ENCODE results near the gene EFCAB8.

Gene EFCAB8

DNA sequence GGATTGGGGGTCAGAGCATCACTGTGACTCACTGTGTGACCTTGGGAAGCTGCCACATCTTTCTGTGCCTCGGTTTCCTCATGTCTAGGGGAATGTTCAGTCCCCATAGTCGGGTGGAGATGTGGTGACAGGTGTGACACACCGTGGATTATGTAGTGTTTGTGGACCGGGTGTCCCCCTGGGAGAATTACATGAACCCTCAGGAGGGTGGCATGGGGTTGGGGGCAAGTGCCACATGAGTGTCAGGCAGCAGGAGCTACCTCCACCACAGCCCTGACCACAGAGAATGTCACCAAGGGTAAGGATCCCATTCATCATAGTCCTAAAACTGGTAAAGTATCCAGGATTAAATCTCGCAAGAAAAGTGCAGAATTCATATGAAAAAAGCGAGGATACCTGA, 122.3 kb downstream of the EFCAB8 start:
- FAIRE-seq = no peak
- DNase-seq (ENCODE audit: insufficient read length, low spot score) = no peak

DNA sequence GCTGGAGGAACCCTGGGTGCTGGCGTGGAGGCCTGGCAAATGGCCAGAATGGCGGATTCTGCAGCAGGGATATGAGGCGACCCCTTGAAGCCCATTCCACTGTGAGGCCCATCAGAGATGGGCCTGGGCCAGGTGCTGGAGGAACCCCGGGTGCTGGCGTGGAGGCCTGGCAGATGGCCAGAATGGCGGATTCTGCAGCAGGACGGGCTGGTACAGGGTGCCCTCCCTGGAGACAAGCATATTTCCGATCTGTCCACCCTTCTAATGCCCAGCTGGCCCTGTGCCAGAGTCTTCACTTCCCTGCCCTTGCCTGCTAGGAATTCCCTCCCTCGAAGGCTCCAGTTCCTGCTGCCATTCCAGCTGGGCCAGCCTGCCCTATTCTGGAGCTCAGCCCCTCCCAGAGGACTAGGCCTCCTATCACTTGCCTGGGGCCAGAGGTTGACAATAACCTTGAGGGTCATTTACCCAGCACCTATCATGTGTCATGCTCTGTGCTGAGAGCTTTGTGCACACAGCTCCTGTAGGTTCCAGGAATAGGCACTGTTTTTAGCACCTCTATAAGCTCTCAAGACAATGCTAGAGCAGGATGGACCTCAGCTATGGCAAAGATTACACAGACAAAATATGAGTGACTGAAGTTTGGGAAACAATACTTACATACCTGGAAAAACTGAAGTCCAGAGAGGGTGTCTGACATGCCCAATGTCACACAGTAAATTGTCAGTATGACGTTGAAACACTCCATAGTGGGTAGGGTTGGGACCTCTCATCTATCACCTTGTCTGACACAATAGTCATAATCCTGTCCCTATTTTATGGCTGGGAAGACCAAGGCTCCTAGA, 124.1 kb downstream of the EFCAB8 start:
- no peak for DNase-seq (ENCODE audit: insufficient read length, low spot score)

DNA sequence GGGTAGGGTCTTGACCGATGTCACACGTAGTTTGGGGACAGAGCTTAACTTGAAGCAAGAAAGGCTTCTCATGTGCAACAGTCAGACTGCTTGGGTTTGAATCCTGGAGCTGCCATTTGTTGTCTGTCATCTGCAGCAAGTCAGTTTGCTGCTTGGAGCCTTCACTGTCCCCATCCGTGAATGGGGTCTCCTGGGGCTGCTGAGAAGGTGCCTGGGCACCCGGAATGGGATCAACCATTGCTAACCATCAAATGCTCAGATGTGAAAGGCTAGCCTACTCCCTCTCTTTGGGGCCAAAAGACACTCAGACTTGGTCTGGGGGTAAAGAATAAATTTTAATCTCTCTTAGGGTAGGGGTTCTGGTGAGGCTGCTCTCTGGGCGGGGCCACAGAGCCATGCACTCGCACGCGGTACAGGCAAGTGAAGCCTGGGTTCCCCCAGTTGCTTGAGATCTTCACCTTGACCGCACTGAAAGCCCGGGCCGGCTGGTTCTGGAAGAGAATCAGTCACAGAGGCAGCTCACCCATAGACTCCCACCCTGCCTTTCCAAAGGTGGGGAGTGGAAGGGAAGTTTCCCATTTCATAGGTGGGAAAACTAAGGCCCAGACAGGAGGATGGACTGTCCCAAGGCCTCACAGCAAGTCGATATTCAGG, 124.9 kb downstream of the EFCAB8 start:
- no peak for DNase-seq (ENCODE audit: insufficient read length, low spot score)
- no peak for FAIRE-seq

More for the DNA sequence above, 124.1 kb downstream of the EFCAB8 start:
- no peak for FAIRE-seq

DNA sequence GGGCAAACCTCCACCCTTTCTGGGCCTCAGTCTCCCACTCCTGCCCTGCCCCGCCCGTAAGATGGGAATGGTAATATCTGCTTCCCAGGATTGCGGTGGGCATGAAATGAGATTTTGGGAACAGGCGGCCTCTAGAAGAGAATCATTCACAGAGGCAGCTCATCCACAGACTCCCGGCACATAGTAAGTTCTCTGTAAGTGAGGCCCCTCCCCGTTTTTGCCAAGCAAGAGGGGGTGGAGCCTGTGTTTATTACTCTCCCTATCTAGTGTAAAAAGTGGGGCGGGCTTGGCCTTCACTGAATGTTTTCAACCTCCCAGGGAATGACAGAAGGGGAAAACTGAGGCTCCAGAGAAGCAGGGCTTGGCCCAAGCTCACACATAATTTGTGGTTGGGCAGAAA, 125.5 kb downstream of the EFCAB8 start:
- DNase-seq (ENCODE audit: insufficient read length, low spot score) (no peak), FAIRE-seq (no peak)

DNA sequence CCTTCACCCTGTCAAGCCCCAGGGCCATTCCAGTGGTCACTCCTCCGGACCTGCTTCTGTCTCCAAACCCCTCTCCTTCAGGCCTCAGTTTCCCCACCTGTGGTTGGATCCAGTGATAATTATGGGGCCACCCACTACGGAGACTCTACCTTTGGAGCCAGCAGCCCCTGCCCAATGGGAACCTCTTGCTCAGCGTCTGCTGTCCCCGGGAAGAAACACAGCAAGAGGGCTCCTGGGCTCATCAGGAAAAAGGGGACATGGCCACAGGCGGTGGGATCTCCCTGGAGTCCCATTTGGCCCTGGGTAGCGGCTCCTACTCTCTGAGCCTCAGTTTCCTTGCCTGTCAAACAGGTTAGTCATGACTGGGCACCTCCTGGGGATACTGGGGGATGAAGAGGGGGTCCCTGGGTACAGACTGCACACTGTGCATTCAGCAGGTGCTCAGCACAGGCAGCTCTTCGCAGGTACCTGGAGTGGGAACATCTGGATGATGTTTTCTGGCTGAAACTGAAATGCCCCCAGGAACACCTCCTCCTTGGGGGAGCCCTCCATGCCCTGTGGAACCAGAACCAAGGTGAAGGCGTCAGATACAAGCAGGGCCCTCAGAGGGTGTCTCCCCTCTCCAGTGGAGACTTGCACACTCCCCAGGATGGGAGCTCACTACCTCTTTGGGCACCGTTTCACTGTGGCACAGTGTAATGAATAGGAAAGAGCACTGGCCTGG, 126.1 kb downstream of the EFCAB8 start:
- no peak for DNase-seq (ENCODE audit: insufficient read length, low spot score)
- FAIRE-seq = no peak

DNA sequence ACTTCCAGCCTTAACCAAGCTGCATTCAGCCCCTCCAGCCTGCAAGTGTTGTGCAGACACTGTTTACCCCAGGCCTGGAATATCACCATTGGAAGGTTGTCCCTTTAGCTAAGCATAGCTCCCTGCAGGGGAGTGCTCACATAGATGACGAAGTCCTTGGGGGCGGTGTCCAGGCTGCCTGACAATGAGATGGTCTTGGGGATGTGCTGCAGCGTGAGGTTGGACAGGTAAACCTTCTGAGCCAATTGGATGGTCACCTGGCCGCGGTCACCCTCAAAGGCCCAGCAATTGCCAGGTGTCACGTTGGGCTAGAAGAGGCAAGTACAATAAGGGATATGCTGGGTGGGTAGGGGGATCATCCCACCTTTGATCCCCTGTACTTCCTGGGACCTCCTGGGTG, 126.9 kb downstream of the EFCAB8 start:
- no peak for FAIRE-seq
- DNase-seq (ENCODE audit: insufficient read length, low spot score) = no peak

DNA sequence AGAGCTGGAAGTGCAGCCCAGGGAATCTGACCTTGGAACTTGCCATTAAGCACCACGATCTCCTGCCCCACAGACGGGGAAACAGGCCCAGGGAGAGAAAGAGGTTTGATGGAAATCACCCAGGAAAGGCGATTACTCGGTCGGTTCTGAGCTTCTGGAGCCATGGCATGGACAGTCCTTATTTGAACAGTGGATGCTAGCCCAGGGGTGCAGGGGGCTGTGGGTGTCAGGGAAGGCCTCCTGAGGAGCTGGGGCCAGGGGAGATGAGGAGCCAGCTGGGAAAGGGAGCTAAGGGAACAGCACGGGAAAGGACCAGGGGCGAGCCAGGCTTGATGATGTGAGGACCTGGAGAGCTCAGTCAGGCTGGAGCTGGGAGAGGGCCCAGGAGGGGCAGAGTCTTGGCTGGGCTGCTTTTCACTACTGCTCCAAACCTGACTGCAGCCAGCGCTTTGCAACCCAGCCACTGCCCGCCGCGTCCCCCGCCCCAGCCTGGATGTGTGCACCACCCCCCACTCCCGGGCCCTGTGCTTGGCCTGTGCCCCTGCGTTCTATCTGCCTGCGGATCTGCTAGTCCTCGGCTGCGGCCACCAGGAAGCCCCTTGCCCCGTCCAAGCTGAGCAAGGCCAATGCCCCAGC, 127.7 kb downstream of the EFCAB8 start:
- DNase-seq (ENCODE audit: insufficient read length, low spot score) = no peak
- no peak for FAIRE-seq

DNA sequence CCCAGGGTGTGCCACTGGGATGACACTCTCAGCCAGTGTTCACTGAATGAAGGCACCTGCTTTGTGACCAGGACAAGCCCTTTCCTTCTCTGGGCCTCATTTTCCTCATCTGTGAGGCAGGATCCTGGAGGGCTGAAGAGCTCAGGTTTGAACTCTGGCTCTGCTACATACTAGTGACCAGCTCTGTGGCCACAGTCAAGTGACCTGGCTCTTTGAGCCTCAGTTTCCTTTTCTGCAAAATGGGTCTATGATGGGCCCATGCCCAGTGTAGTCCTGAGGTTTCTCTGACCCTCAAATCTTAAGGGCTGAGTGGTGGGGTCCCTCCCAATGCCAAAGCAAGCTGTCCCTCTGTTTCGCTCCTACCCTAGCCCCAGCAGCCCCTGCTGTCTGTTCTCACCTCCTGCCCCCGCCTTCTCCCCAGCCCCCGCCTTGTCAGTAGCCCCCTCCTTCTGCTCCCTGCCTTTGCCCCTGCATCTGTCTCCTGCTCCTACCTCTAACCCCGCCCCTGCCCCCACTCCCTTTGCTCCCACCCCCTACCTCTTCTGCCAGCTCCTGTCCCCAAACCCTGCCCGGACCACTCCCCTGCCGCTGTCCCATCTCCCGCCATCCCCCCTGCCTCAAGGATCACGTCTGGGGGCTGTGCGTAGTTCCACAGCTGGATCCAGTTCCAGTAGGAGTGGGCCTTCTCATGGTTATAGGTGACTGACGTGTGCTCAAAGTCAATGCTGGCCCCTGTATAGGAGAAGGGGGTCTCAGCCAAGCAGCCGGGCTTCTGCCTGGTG, 128.5 kb downstream of the EFCAB8 start:
- FAIRE-seq = no peak
- no peak for DNase-seq (ENCODE audit: insufficient read length, low spot score)

DNA sequence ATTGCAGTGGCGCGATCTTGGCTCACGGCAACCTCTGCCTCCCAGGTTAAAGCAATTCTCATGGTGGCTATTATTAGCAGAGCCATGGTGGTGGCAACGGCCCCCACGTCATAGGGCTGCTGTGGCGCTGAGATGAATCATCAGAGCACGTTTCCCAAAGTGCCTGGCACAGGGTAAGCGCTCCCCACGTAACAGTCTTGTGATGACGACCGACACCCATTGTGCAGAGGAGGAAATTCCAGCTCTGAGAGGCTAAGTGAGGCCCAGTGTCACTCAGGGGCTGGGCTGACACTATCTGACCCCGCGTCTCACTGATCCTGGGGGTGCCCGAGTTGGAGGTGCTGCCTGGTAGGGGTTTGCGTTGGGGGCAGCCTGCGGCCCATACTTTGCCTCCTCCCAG, 129.3 kb downstream of the EFCAB8 start:
- no peak for DNase-seq (ENCODE audit: insufficient read length, low spot score)
- FAIRE-seq = no peak

DNA sequence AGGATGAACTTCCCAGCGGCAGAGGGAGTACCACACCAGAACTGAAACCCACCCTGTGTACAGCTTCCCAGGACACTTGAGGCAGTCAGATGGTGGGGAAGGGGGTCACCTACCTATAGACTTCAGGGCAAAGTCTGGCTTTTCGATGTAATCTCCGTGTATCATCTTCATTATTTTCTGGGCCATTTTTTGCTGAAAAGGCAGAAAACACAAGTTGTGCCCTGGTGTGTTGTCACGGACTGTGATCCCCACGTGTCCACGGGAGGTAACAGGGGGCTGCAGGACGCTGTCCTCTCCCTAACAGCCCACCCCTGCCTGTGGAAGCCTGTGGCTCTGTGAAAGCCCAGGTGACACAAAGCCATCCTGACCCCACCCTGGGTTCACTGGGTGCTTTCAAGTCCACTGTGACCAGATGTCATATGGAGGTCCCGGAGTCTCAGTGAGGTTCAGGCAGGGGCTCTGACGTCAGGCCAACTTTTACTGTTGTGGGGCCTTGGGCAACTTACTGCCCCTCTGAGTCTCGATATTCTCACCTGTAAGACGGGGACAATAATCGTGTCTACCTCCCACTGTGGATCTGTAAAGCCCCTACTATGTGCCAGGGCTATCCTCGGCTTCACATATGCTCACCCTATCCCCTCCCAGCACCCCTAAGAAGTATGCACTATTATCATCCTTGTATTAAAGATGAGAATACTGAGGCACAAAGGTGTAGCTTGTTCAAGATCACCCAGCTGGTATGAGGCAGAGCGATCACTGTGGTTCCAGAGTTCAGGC, 131.0 kb downstream of the EFCAB8 start:
- DNase-seq (ENCODE audit: insufficient read length, low spot score) (no peak), FAIRE-seq (no peak)

DNA sequence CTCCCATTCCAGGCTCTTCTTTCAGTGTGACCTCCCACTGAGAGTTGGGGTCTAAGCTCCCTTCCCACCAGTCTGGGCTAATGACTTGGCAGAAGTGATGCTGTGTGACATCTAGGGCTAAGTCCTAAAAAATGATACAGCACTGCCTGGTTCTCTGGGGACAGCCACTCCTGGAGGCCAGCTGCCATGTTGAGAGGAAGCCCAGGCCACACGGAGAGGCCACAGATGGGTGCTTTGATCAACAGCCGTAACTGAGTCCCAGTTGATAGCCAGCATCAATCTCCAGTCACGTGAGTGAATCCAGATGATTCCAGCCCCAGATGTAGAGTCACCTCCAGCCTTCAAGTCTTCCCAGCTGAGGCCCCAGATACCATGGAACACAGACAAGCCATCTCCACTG, 131.7 kb downstream of the EFCAB8 start:
- DNase-seq (ENCODE audit: insufficient read length, low spot score) (no peak), FAIRE-seq (no peak)

DNA sequence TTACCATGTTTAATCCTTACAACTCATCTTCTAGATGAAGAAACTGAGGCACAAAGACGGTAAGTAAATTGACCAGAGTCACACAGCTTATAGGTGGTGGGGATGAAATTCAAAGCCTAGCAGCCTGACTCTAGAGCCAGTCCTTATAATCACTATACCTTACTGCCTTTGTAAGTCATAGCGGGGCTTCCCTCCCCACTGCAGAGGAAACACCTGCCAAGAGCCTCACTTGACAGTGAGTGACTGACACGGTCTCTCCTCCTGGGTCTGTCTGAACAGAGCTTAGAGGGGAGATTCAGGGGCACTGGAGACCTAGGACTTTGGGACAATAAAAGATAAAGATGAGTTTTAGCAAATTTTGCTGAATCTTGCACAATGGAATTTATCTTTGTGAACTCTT, 132.7 kb downstream of the EFCAB8 start:
- DNase-seq (ENCODE audit: insufficient read length, low spot score) (no peak), FAIRE-seq (no peak)

DNA sequence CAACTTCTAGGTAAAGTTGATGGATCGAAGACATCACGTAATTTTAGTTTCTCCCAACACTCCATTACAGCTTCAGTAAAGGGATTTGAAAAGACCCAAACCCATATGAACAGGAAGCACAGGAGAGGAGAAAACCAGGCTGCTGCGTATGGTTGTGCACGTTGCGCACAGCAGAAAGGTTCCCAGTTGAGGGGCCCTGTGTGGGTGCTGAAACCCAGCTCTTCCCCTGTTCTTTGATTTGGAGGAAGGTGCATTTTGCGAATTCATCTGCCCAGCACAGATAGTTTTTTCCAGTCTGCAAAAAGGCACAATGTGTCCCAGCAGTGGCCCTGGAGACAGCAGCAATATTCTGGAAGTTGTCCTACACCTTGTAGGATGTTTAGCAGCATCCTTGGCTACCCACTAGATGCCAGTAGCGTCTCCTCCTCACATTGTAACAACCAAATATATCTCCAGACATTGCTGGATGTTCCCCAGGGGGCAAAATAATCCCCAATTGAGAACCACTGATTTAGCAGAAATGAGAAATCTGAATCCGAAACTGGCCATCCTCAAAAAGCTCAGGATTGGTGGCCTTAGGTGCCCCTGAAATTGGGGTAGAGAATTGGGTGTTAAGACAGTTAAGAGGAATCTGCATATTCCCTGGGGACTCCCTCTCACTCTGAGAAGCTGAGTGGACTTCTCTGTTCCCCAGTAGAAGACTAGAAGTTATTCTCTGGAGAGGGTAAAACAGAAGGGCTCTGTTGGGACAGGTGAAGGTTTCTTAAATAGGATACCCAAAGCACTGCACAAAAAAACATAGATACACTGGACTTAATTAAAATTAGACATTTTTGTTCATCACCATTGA, 133.3 kb downstream of the EFCAB8 start:
- FAIRE-seq (no peak), DNase-seq (ENCODE audit: insufficient read length, low spot score) (no peak)

DNA sequence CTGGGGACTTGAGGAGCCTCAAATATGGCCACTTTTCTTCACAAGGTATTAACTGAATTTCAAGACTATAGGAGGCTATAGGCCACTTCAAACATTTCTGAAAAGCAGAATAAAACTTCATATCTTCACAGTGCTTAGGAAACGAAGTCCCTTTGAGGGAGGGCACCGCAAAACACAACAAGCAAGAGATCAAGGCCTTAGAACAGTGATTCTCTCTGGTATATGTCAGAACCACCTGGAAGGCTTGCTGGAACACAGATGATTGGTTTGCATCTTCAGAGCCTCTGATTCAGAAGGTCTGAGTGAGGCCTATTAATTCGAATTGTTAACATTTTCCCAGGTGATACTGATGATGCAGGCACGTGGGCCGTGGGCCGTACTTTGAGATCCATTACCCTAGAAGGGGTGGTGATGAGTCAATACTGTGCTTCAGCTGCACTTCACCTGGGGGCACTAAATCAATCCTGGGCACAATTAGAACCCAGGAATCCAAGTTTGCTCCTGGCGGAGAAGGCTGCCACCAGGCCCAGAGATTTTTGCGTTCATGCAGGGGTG, 134.8 kb downstream of the EFCAB8 start:
- DNase-seq (ENCODE audit: insufficient read length, low spot score) (no peak), FAIRE-seq (no peak)

DNA sequence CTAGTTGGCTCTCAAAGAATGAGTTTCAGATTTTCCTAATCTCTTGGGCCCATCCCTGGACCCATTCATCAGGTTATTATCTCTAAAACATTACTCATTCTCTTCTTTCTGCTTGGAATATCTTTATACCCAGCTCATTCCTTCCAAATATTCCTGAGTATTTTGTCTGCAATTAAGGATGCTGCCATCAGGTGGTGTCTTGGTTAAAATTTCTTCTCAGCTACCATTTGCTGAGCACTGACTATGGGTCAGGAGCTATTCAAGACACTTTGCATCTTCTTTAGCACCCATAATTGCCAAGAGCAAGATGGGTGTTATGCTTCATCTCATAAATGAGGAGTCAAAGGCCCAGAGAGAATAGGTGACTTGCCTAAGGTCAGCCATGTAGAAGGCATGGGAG, 137.1 kb downstream of the EFCAB8 start:
- no peak for DNase-seq (ENCODE audit: insufficient read length, low spot score)
- FAIRE-seq = no peak

DNA sequence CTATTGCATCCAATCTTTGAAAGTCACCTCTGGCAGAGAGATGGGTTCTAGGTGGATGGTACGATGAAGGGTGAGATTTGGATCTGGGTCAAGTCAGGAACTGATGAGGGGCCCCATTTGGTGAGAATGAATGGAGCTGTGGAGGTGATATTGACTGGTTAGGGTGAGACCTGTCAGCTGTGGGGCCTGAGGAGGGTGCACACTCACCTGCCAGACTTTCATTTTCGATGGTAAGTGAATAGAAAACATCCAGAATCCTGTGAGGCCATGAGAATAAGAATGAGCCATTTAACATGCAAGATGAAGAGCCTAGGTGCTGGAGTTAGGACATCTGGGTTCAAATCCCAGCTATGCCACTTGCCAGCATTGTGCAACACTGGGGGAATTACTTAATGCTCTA, 138.7 kb downstream of the EFCAB8 start:
- DNase-seq (ENCODE audit: insufficient read length, low spot score) (no peak), FAIRE-seq (no peak)

DNA sequence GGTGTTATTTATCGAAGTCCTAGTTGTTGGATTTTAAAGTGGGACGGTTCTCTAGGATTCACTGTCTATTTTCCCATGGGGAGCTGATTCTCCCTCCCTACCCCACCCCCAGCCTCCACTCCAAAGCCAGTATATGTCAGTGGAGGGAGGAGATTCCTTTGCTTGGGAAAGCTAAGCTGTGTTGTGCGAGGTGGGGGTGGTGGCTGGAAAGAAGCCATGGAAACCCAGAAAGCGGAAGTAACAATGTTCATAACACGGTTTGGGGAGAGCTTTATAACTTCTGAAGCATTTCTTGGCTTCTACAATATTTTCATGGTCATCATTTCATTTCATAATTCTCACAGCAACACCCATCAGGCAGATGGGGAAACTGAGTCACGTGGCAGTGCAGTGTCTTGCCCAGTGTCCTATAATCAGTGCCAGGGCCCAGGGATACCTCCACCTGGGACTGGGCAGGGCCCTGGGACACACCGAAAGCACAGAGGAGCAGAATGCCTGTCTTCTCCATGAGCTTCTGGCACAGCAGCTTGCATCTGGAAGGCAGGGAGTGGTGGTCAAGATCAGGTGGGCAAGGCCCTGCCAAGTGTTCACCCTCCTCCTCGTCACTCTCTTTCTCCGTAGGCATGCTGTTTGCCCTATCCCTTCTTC, 141.0 kb downstream of the EFCAB8 start:
- DNase-seq (ENCODE audit: insufficient read length, low spot score) (no peak), FAIRE-seq (no peak)
